ENCODE measurements around the gene ACTG1. TPM values are rescaled to one million over a fixed set of nuclear protein-coding genes. Genes with fewer than 3 reads are reported as not detected.

Gene ACTG1
- total and polyA plus RNA-seq, 2 of the 13 experiments (the other 11 are each of a cell fraction or from before 2014, with no cell fraction given) = 973 to 1,138 TPM

DNA sequence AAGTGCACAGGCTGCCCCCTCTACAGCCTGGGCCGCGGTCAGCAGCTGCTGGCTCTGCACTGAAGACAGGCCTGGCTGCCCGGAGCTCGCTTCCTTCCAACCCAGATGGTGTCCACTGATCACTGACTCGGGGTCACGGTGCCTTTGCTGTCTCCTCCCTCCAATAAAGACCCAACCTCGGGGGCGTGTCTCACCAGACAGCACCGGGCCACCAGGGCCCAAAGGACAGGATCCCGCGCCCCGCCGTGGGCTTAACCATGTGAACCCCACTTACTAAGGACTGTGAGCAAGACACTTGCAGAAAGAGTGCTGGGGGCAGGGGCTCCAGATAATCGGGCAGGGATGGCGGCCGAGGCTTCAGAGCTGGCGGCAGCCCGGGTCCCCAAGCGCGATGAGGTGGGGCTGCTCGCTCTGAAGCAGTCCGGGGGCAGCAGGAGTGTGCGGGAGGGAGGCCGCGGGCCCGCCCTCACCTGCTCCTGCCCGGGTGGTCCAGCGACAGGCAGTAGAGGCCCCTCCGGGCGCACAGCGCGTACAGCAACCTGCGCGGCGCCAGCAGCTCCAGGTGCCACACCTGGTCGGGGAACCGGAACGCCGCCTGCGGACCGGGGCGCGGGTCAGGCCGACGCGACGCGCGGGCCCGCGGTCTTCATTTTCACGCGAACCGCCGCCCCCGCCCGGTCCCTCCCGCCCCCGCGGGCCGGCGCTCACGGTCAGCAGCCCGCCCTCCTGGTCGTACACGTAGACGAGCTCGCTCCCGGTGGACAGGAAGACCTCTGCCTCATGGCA, 39.1 kb upstream of the ACTG1 start (continued):
- TF ChIP-seq, protein P1, sequence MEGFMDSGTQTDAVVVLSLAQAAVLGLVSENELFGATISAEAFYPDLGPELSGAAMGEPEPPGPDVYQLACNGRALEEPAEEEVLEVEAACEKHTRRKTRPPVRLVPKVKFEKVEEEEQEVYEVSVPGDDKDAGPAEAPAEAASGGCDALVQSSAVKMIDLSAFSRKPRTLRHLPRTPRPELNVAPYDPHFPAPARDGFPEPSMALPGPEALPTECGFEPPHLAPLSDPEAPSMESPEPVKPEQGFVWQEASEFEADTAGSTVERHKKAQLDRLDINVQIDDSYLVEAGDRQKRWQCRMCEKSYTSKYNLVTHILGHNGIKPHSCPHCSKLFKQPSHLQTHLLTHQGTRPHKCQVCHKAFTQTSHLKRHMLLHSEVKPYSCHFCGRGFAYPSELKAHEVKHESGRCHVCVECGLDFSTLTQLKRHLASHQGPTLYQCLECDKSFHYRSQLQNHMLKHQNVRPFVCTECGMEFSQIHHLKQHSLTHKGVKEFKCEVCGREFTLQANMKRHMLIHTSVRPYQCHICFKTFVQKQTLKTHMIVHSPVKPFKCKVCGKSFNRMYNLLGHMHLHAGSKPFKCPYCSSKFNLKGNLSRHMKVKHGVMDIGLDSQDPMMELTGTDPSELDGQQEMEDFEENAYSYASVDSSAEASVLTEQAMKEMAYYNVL (CRISPR knock-in tag; IDR thresholded peaks at IDR 0.05; ENCODE audit: borderline replicate concordance) = peak; percentile 32; the same call in 1 of the 2 replicates
- TF ChIP-seq MXD3 (CRISPR knock-in tag; IDR thresholded peaks at IDR 0.05) (no peak), ZBTB14 (CRISPR knock-in tag; IDR thresholded peaks at IDR 0.05) (no peak), ZNF878 (CRISPR knock-in tag; IDR thresholded peaks at IDR 0.05) (no peak), MXD4 (CRISPR knock-in tag; IDR thresholded peaks at IDR 0.05) (no peak), ZFAT (CRISPR knock-in tag; conservative IDR thresholded peaks at IDR 0.05) (no peak), STAT6 (CRISPR knock-in tag; IDR thresholded peaks at IDR 0.05; ENCODE audit: borderline replicate concordance) (no peak), SNAI1 (CRISPR knock-in tag; IDR thresholded peaks at IDR 0.05; ENCODE audit: borderline replicate concordance) (no peak), CBX2 (IDR thresholded peaks at IDR 0.05; ENCODE audit: low read depth, low read length) (no peak), CBX2 (CRISPR knock-in tag; IDR thresholded peaks at IDR 0.05; ENCODE audit: low read depth) (no peak), SCMH1 (CRISPR knock-in tag; IDR thresholded peaks at IDR 0.05; ENCODE audit: borderline replicate concordance) (no peak), RBM39 (IDR thresholded peaks at IDR 0.05; ENCODE audit: low read depth, low read length, poor library complexity, severe bottlenecking) (no peak), GTF3A (CRISPR knock-in tag; conservative IDR thresholded peaks at IDR 0.05) (0 out of 2 replicates have a peak, but pooled peaks have one; percentile 16), SMAD1 (CRISPR knock-in tag; IDR thresholded peaks at IDR 0.05; ENCODE audit: borderline replicate concordance, low read depth) (no peak), NFKBIZ (CRISPR knock-in tag; IDR thresholded peaks at IDR 0.05) (no peak)
- TF ChIP-seq, protein P2, sequence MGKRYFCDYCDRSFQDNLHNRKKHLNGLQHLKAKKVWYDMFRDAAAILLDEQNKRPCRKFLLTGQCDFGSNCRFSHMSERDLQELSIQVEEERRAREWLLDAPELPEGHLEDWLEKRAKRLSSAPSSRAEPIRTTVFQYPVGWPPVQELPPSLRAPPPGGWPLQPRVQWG (CRISPR knock-in tag; IDR thresholded peaks at IDR 0.05; ENCODE audit: borderline replicate concordance, low read depth) = no peak
